NT2/D1 (cell line): ENCODE measurements around the gene NKAIN2.

Source experiments
- SUZ12 ChIP-seq: IDR thresholded peaks from 2 replicates; pipeline ENCODE4 v1.6.1; 2011; ENCODE audit not compliant: insufficient read length, insufficient read depth; ENCODE audit errors: extremely low read depth
- YY1 ChIP-seq: IDR thresholded peaks from 2 replicates; pipeline ENCODE4 v1.6.1; 2011; ENCODE audit not compliant: insufficient read length, insufficient read depth
- ZNF274 ChIP-seq: IDR thresholded peaks from 2 replicates; pipeline ENCODE4 v1.6.1; 2011; ENCODE audit warnings: mild to moderate bottlenecking, low read depth, low read length

- TF ChIP-seq YY1 (no peak), SUZ12 (no peak), ZNF274 (no peak)
Measured at GRCh38 chr6:123855506-123855905, 51.8 kb downstream of the NKAIN2 start.
